ENCODE measurements around the gene ADH1B.
"Not testable (repeated sequence)": the region's sequence is repeated elsewhere in the genome, so short reads cannot be mapped to it uniquely, and the experiment has no call there.

The ADH1B gene

DNA sequence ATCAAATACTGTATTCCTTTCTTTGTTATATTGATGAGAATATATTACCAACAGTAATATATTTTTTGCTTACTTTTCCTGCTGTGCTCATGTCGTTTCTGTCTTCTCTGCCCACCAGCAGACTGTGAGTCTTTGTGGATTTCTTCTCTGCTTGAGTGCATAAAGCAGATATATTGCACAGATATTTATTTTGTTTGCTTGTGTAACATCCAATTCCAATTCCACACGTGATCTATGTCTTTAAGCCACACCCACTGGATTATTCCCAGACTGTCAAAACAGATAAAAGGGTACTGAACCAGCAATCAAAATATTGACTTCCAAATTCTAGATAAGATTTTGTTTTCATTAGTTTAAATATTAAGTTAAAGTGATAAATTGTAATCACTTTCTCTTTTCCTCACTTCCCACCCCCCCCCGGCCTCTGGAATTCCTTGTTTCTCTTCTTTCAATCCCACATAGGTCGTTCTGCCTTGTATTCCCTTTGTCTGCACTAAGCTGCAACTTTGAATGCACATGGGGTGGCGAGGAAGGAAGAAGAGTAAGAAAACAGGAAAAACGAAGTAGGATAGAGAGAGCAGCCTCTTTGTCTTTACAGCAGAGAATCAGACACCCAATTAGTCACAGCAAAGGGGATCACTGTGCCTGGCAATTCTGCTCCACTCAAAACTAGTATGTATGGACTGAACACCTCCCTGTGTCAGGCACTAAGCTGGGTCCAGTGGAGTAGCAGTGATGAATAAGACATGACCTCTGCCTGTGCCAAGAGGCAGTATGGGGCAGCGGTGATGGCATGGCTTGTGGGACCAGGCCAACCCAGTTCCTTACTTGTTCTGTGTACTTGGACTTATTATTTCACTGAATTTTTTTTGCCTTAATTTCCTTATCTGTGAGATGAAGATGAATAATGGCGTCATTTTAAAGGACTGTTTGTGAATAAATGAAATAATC lies at the start of gene ADH1B:
Gene ADH1B (minus strand): TSS at position 161 of the 951 bp plus-strand sequence. CDS start 70 bp downstream, at position 91.
- no peaks in the 10 kb centered on the region for H3K9me3 ChIP-seq (ENCODE audit: severe bottlenecking)
- no peak within 1 kb of the TSS for H3K4me3 ChIP-seq (ENCODE audit: low read depth, low read length)
- no peak for DNase-seq
- H3K36me3 ChIP-seq = no peaks in the 10 kb centered on the region
- TF ChIP-seq, protein P1, sequence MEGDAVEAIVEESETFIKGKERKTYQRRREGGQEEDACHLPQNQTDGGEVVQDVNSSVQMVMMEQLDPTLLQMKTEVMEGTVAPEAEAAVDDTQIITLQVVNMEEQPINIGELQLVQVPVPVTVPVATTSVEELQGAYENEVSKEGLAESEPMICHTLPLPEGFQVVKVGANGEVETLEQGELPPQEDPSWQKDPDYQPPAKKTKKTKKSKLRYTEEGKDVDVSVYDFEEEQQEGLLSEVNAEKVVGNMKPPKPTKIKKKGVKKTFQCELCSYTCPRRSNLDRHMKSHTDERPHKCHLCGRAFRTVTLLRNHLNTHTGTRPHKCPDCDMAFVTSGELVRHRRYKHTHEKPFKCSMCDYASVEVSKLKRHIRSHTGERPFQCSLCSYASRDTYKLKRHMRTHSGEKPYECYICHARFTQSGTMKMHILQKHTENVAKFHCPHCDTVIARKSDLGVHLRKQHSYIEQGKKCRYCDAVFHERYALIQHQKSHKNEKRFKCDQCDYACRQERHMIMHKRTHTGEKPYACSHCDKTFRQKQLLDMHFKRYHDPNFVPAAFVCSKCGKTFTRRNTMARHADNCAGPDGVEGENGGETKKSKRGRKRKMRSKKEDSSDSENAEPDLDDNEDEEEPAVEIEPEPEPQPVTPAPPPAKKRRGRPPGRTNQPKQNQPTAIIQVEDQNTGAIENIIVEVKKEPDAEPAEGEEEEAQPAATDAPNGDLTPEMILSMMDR (IDR thresholded peaks at IDR 0.05; ENCODE audit: low read depth, low read length) = no peak
- no peaks in the 10 kb centered on the region for H3K27me3 ChIP-seq (ENCODE audit: insufficient read depth, low read depth, severe bottlenecking)
- H3K27ac ChIP-seq = no peak within 1 kb of the TSS

- not testable (repeated sequence) for H3K27ac ChIP-seq; H3K27me3 ChIP-seq (ENCODE audit: insufficient read depth, low read depth, severe bottlenecking); DNase-seq; H3K36me3 ChIP-seq; H3K9me3 ChIP-seq (ENCODE audit: severe bottlenecking); H3K4me3 ChIP-seq (ENCODE audit: low read depth, low read length)
Measured at GRCh38 chr4:99367817-99368216, 46.6 kb upstream of the ADH1B start.

DNA sequence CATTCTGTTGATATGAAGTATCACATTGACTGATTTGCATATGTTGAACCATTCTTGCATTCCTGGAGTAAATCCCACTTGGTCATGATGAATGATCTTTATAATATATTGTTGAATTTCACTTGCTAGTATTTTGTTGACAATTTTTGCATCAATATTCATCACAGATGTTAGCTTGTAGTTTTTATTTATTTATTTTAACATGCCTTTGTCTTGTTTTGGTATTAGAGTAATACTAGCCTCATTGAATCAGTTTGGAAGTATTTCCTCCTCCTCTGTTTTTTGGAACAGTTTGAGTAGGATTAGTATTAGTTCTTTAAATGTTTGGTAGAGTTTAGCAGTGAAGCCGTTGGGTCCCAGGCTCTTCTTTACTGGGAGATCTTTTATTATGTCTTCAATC lies 45.3 kb upstream of the ADH1B start:
- Histone ChIP-seq H3K36me3 (no peaks in the 10 kb centered on the region), H3K9me3 (ENCODE audit: severe bottlenecking) (no peaks in the 10 kb centered on the region), H3K27ac (no peak overlapping the region), H3K4me3 (ENCODE audit: low read depth, low read length) (no peak overlapping the region), H3K27me3 (ENCODE audit: insufficient read depth, low read depth, severe bottlenecking) (no peaks in the 10 kb centered on the region)
- TF ChIP-seq, protein P1 (IDR thresholded peaks at IDR 0.05; ENCODE audit: low read depth, low read length) = no peak
- no peak for DNase-seq

- Histone ChIP-seq H3K4me3 (ENCODE audit: low read depth, low read length) (no peak overlapping the region), H3K9me3 (ENCODE audit: severe bottlenecking) (peaks cover 8% of the 10 kb centered on the region), H3K27ac (no peak overlapping the region), H3K36me3 (no peaks in the 10 kb centered on the region), H3K27me3 (ENCODE audit: insufficient read depth, low read depth, severe bottlenecking) (no peaks in the 10 kb centered on the region)
- TF ChIP-seq, protein P1 (IDR thresholded peaks at IDR 0.05; ENCODE audit: low read depth, low read length) = no peak
- DNase-seq = no peak
Measured at GRCh38 chr4:99362768-99363167, 41.6 kb upstream of the ADH1B start.

DNA sequence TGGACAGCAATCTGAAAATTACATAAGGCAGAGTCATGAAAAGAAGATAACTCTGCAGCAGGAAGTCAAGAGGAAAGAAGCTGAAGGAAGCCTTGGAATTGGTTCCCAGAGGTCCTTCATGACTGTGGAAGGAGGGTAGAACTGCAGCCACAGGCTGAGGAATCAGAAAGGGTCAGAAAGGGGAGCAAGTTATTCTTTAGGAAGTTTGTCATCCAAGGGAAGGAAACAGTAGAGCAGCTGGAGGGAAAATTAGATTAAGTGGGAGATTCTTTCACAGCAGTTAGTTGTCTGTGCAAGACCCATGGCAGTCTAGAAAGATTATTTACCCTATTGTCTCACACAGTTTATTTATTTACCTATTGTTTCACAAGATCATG lies 40.7 kb upstream of the ADH1B start:
- Histone ChIP-seq H3K9me3 (ENCODE audit: severe bottlenecking) (peaks cover 8% of the 10 kb centered on the region), H3K4me3 (ENCODE audit: low read depth, low read length) (no peak overlapping the region), H3K27ac (no peak overlapping the region), H3K36me3 (no peaks in the 10 kb centered on the region), H3K27me3 (ENCODE audit: insufficient read depth, low read depth, severe bottlenecking) (no peaks in the 10 kb centered on the region)
- DNase-seq = no peak
- TF ChIP-seq, protein P1 (IDR thresholded peaks at IDR 0.05; ENCODE audit: low read depth, low read length) = no peak

DNA sequence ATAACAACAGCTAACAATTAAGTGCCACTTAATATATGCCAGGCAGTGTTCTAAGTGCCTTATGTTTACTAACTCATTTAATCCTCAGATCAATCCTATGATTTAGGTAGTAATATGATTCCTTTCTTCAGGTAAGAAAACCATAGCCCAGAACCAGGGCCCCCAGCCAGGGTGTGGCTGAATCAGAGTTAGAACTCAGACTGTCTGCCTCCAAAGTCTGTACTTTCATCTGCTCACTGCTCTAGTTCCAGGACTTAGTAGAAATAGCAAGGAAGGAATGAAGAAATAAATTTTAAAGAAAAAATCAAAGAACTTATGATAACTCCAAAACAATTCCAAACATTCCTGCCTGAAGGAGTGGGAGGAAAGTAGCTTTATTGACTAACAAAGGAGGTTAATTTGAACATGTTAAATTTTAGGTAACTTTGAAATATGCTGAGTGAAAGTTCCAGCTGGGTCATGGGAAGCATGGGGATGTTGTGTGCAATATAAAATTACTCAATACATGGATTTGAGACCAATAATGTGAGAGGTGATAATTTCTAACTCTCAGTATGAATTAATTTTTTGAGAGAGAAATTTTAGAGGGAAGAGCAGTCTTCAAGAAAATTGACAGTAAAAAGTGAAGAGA lies 40.2 kb upstream of the ADH1B start:
- TF ChIP-seq, protein P1 (IDR thresholded peaks at IDR 0.05; ENCODE audit: low read depth, low read length) = no peak
- Histone ChIP-seq H3K4me3 (ENCODE audit: low read depth, low read length) (no peak overlapping the region), H3K27me3 (ENCODE audit: insufficient read depth, low read depth, severe bottlenecking) (no peaks in the 10 kb centered on the region), H3K36me3 (no peaks in the 10 kb centered on the region), H3K9me3 (ENCODE audit: severe bottlenecking) (peaks cover 8% of the 10 kb centered on the region), H3K27ac (no peak overlapping the region)
- DNase-seq = no peak

Measured in WERI-Rb-1 (cell line).